Activated CD8-positive, alpha-beta memory T cell treated with anti-CD3 and anti-CD28 coated beads for 36 hours (primary cell): ENCODE measurements around the gene NDUFAF2. TPM values are rescaled to one million over a fixed set of nuclear protein-coding genes. Genes with fewer than 3 reads are reported as not detected.
"Not testable (repeated sequence)": the region's sequence is repeated elsewhere in the genome, so short reads cannot be mapped to it uniquely, and the experiment has no call there.

Experiments
- CTCF ChIA-PET: fragments of 350-600 bp; sonication (Branson Sonifier 250); formaldehyde crosslinking; loops from one replicate; lab custom pipeline; 2021; ENCODE audit warnings: antibody characterized with exemption; lab: Charles Lee
- POLR2A ChIA-PET: fragments of 350-600 bp; sonication (Branson Sonifier 250); formaldehyde crosslinking; loops from one replicate; lab custom pipeline; 2021; ENCODE audit warnings: antibody characterized with exemption; lab: Charles Lee
- total RNA-seq, 2 experiments: library from RNA; stranded (reverse); gene quantifications; one replicate each; pipeline ENCODE4 v1.2.3, GENCODE V29; 2021

The NDUFAF2 gene
- total RNA-seq, 2 experiments from 2014 or later = 43.8 to 48.3 TPM

DNA sequence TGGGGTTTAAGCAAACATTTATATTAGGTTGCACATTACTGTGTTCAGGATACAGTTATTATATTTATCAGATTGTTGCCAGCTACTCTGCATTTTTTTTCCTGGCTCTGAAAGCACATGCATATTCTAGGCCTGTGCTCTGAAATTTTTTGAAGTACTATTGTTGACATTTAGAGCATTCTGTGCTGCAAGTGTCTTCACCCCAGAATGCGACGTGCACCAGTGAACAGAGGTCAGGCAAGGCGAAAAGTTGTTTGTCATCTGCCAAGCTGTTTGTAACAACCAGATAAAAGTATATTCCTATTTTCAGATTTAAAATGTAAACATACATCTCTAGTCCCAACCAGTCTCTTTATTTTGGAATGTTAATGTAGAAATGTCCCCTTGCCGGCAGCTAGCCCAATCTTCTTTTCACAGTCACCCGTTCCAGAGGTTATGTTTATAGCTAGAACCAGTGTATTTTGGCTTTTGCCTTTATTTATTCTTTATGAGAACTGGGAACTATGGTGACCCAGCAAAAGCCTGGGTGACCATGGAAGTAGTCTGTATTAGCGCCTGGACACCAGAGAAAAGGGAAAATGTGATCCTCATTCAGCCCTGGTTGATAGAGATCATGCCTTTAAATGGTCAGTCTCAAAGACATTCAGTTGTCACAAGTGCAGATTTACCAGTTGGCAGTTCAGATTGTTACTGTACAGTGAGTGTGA is 84.6 kb downstream of the NDUFAF2 start:
- ChIA-PET CTCF (no interaction called here), POLR2A (no interaction called here)

- ChIA-PET CTCF (no interaction called here), POLR2A (no interaction called here)
These were observed 85.1 kb downstream of the NDUFAF2 start for GRCh38 chr5:61030163-61030482.

DNA sequence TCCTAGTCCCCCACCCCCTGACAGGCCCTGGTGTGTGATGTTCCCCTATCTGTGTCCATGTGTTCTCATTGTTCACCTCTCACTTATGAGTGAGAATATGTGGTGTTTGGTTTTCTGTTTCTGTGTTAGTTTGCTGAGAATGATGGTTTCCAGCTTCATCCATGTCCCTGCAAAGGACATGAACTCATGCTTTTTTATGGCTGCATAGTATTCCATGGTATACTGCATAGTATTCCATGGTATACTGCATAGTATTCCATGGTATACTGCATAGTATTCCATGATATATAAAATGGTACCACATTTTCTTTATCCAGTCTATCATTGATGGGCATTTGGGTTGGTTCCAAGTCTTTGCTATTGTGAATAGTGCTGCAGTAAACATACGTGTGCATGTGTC is 86.3 kb downstream of the NDUFAF2 start:
- POLR2A ChIA-PET, CTCF ChIA-PET: not testable (repeated sequence)

- CTCF ChIA-PET = interaction anchor here (0.7 kb wide), 1 partner anchor 139 kb away, joined by 3 read pairs; no protein-coding TSS in a partner anchor
- POLR2A ChIA-PET = no interaction called here
These were observed 99.5 kb downstream of the NDUFAF2 start for GRCh38 chr5:61044545-61044944.

- POLR2A ChIA-PET = no interaction called here
- CTCF ChIA-PET = no interaction called here
These were observed 102.3 kb downstream of the NDUFAF2 start for GRCh38 chr5:61047346-61047745.

- POLR2A ChIA-PET = no interaction called here
- CTCF ChIA-PET = no interaction called here
These were observed 103.5 kb downstream of the NDUFAF2 start for GRCh38 chr5:61048534-61048933.

DNA sequence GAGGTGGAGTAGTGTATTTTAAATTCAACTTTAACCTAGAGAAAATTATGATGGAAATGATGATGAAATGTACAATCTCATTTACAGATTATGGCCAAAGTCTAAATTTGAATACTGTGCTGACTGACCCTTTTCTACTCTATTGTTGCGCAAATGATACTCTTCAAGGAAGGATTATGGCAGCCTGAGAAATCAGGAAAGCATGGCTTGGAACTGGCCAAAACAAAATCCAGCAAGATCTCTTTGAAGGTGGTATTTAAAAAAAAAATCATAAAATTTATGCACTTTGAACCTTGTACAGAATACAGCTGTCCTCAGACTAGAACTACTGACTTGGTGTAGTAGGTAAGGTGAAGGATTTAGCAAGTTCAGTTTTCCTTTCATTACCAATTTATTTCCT is 105.3 kb downstream of the NDUFAF2 start:
- POLR2A ChIA-PET = no interaction called here
- CTCF ChIA-PET = no interaction called here

- ChIA-PET POLR2A (no interaction called here), CTCF (no interaction called here)
These were observed 106.3 kb downstream of the NDUFAF2 start for GRCh38 chr5:61051267-61051666.

- CTCF ChIA-PET = no interaction called here
- POLR2A ChIA-PET = no interaction called here
These were observed 107.9 kb downstream of the NDUFAF2 start for GRCh38 chr5:61052882-61053281.

- POLR2A ChIA-PET = no interaction called here
- CTCF ChIA-PET = no interaction called here
These were observed 108.9 kb downstream of the NDUFAF2 start for GRCh38 chr5:61053937-61054336.

DNA sequence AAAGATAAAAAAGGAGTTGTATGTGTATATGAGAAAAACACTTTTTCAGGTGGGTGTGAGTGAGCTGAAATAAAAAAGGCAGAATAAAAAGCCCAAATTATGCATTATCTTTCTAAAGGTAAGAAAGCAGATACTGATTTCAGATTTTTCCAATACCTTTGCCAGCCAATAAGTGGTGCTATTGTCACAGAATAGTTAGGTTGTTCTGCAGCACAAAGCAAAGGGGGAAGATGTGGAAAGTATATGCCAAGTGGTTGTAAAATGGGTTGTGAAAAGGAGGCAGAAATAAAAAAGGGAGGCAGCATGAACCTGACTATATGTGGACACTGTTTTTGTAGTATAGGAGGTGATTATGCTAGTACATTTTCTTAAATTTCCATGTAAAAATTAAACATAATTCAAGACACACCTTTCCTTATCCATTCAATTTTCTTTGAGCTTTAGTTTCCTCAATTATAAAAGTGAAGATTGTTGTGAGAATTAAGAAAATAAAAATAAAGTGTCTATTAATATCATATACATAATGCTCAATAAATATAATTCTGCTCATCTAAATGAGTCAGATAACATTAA is 110.5 kb downstream of the NDUFAF2 start:
- POLR2A ChIA-PET = no interaction called here
- CTCF ChIA-PET = interaction anchor here (1.5 kb wide), 1 partner anchor 602 kb away, joined by 4 read pairs; no protein-coding TSS in a partner anchor

- ChIA-PET POLR2A (no interaction called here), CTCF (no interaction called here)
These were observed 114.5 kb downstream of the NDUFAF2 start for GRCh38 chr5:61059499-61059898.

GRCh38 chr5:61069150-61069549 is 124.1 kb downstream of the NDUFAF2 start:
- ChIA-PET POLR2A (no interaction called here), CTCF (no interaction called here)

- ChIA-PET CTCF (no interaction called here), POLR2A (no interaction called here)
These were observed 126.5 kb downstream of the NDUFAF2 start for GRCh38 chr5:61071526-61071925.

GRCh38 chr5:61076626-61077025 is 131.6 kb downstream of the NDUFAF2 start:
- ChIA-PET CTCF (no interaction called here), POLR2A (no interaction called here)

DNA sequence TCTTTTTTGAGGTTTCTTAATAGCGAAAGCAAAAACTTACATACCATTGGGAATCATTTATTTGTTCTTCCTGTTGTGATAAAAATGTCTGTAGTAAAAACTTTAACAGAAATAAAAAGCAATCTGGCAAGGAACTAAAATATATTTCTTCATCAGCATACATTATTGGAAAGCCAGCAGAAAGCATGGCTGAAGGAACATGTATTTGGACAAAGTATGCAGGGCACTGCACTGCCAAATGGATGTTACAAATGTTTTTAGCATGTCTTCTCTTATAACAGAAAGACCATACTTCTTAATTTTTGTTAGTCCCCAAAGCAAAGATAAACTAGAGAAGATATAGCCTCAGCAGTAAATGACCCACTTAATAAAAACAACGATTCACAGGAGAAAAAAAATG is 136.7 kb downstream of the NDUFAF2 start:
- POLR2A ChIA-PET = no interaction called here
- CTCF ChIA-PET = no interaction called here

GRCh38 chr5:61082516-61083280 is 137.7 kb downstream of the NDUFAF2 start:
- CTCF ChIA-PET = no interaction called here
- POLR2A ChIA-PET = no interaction called here

DNA sequence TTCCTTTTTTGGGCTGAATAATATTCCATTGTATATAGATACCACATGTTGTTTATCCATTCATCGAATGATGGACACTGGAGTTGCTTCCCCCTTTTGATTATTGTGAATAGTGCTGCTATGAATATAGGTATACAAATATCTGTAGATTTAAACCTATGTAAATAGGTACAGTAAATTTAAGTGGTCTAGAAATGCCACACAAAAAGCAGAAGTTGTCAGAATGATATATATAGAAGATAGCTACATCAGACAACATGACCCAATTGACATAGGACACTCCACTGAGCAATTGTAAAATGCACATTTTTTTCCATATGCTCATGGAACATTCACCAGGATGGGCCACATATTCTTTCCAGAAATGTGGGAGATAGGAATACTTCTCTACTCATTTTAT is 139.7 kb downstream of the NDUFAF2 start:
- POLR2A ChIA-PET = no interaction called here
- CTCF ChIA-PET = no interaction called here

- ChIA-PET POLR2A (no interaction called here), CTCF (no interaction called here)
These were observed 140.9 kb downstream of the NDUFAF2 start for GRCh38 chr5:61085885-61086284.

DNA sequence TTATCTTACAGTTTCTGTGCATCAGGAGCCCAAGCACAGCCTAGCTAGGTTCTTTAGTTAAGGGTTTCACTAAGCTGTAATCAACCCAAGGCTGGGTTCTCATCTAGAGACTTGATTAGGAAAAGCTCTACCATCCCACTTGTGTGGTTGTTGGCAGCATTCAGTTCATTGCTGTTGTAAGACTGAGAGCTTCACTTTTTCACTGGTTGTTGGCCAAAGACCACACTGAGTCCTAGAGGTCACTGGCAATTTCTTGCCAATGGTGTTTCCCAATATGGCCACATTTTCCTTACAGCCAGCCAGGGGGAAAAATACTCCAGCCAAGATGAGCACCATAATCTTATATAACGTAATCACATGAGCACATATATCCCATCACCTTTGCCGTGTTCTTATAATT is 142.9 kb downstream of the NDUFAF2 start:
- POLR2A ChIA-PET = no interaction called here
- CTCF ChIA-PET = no interaction called here

DNA sequence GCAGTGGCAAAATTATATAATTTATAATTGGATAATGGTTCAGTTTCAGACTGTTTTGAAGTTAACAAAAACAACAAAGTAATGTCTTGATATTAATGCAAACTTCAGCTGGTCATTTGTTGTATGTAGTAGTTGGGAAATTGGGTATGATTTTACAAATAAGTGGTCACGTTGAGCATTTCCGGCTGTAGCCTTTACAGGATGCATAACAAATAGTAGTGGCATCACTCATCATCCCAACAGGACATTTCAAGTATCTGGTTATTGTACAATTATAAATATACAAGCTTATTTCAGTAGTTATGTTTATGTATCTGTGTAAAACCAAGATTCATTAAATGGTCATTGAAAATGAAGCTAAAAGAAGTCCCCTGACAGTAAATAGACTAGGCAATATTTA is 144.3 kb downstream of the NDUFAF2 start:
- ChIA-PET CTCF (no interaction called here), POLR2A (no interaction called here)
